ENCODE measurements around the gene BBS1.
"Not testable (repeated sequence)": the region's sequence is repeated elsewhere in the genome, so short reads cannot be mapped to it uniquely, and the experiment has no call there.

BBS1 gene

GRCh38 chr11:66569076-66569475 is 58.6 kb downstream of the BBS1 start:
- no CpG with 5 or more reads among the region's 7 CpGs for WGBS (ENCODE audit: insufficient coverage, insufficient read length)

GRCh38 chr11:66570079-66570849 is 59.8 kb downstream of the BBS1 start:
- H3K27ac ChIP-seq (ENCODE audit: low read length): no peak overlapping the region
- WGBS (ENCODE audit: insufficient coverage, insufficient read length): no CpG with 5 or more reads among the region's 5 CpGs

More at GRCh38 chr11:66569076-66569475, 58.6 kb downstream of the BBS1 start:
- Histone ChIP-seq H3K4me3 (ENCODE audit: low read length) (no peak overlapping the region), H3K36me3 (ENCODE audit: control insufficient read depth, insufficient read depth, low read length) (no peaks in the 10 kb centered on the region), H3K27ac (ENCODE audit: low read length) (no peak overlapping the region), H3K27me3 (ENCODE audit: control insufficient read depth, insufficient read depth, low read length) (no peaks in the 10 kb centered on the region), H3K4me1 (ENCODE audit: control insufficient read depth, insufficient read depth, low read length) (peaks cover 1% of the 10 kb centered on the region; the same call in 1 of the 2 replicates), H3K9me3 (ENCODE audit: control insufficient read depth, insufficient read depth, low read length) (no peaks in the 10 kb centered on the region)
- DNase-seq (ENCODE audit: low read depth, low spot score): no peak

GRCh38 chr11:66570850-66571180 is 60.4 kb downstream of the BBS1 start:
- DNase-seq (ENCODE audit: low read depth, low spot score): no peak
- H3K36me3 ChIP-seq (ENCODE audit: control insufficient read depth, insufficient read depth, low read length): no peaks in the 10 kb centered on the region
- no peaks in the 10 kb centered on the region for H3K27me3 ChIP-seq (ENCODE audit: control insufficient read depth, insufficient read depth, low read length)
- WGBS (ENCODE audit: insufficient coverage, insufficient read length): no CpG with 5 or more reads among the region's 2 CpGs
- peaks cover 1% of the 10 kb centered on the region; the same call in 1 of the 2 replicates for H3K4me1 ChIP-seq (ENCODE audit: control insufficient read depth, insufficient read depth, low read length)
- no peak overlapping the region for H3K4me3 ChIP-seq (ENCODE audit: low read length)
- H3K27ac ChIP-seq (ENCODE audit: low read length): no peak overlapping the region
- H3K9me3 ChIP-seq (ENCODE audit: control insufficient read depth, insufficient read depth, low read length): no peaks in the 10 kb centered on the region

More at GRCh38 chr11:66570079-66570849, 59.8 kb downstream of the BBS1 start:
- Histone ChIP-seq H3K4me3 (ENCODE audit: low read length) (no peak overlapping the region), H3K9me3 (ENCODE audit: control insufficient read depth, insufficient read depth, low read length) (no peaks in the 10 kb centered on the region), H3K27me3 (ENCODE audit: control insufficient read depth, insufficient read depth, low read length) (no peaks in the 10 kb centered on the region), H3K4me1 (ENCODE audit: control insufficient read depth, insufficient read depth, low read length) (peaks cover 1% of the 10 kb centered on the region; the same call in 1 of the 2 replicates), H3K36me3 (ENCODE audit: control insufficient read depth, insufficient read depth, low read length) (no peaks in the 10 kb centered on the region)
- DNase-seq (ENCODE audit: low read depth, low spot score): no peak

- Histone ChIP-seq H3K27me3 (ENCODE audit: control insufficient read depth, insufficient read depth, low read length) (no peaks in the 10 kb centered on the region), H3K4me1 (ENCODE audit: control insufficient read depth, insufficient read depth, low read length) (no peaks in the 10 kb centered on the region), H3K4me3 (ENCODE audit: low read length) (no peak overlapping the region), H3K36me3 (ENCODE audit: control insufficient read depth, insufficient read depth, low read length) (no peaks in the 10 kb centered on the region), H3K9me3 (ENCODE audit: control insufficient read depth, insufficient read depth, low read length) (no peaks in the 10 kb centered on the region; the same call in 1 of the 2 replicates), H3K27ac (ENCODE audit: low read length) (no peak overlapping the region)
- no CpG with 5 or more reads among the region's 25 CpGs for WGBS (ENCODE audit: insufficient coverage, insufficient read length)
- peak; percentile 63 for DNase-seq (ENCODE audit: low read depth, low spot score)
Measured at GRCh38 chr11:66579017-66579606, 68.7 kb downstream of the BBS1 start.

GRCh38 chr11:66580803-66581202 is 70.4 kb downstream of the BBS1 start:
- no peak for DNase-seq (ENCODE audit: low read depth, low spot score)
- no peaks in the 10 kb centered on the region for H3K4me1 ChIP-seq (ENCODE audit: control insufficient read depth, insufficient read depth, low read length)
- no peaks in the 10 kb centered on the region; the same call in 1 of the 2 replicates for H3K9me3 ChIP-seq (ENCODE audit: control insufficient read depth, insufficient read depth, low read length)
- WGBS (ENCODE audit: insufficient coverage, insufficient read length): no CpG with 5 or more reads among the region's 5 CpGs
- H3K36me3 ChIP-seq (ENCODE audit: control insufficient read depth, insufficient read depth, low read length): no peaks in the 10 kb centered on the region
- no peak overlapping the region for H3K27ac ChIP-seq (ENCODE audit: low read length)
- H3K4me3 ChIP-seq (ENCODE audit: low read length): no peak overlapping the region
- no peaks in the 10 kb centered on the region for H3K27me3 ChIP-seq (ENCODE audit: control insufficient read depth, insufficient read depth, low read length)

- no CpG with 5 or more reads among the region's 3 CpGs for WGBS (ENCODE audit: insufficient coverage, insufficient read length)
- no peak overlapping the region for H3K4me3 ChIP-seq (ENCODE audit: low read length)
- no peaks in the 10 kb centered on the region for H3K36me3 ChIP-seq (ENCODE audit: control insufficient read depth, insufficient read depth, low read length)
- H3K4me1 ChIP-seq (ENCODE audit: control insufficient read depth, insufficient read depth, low read length): no peaks in the 10 kb centered on the region
- H3K27ac ChIP-seq (ENCODE audit: low read length): no peak overlapping the region
- no peaks in the 10 kb centered on the region; the same call in 1 of the 2 replicates for H3K9me3 ChIP-seq (ENCODE audit: control insufficient read depth, insufficient read depth, low read length)
- H3K27me3 ChIP-seq (ENCODE audit: control insufficient read depth, insufficient read depth, low read length): no peaks in the 10 kb centered on the region
- DNase-seq (ENCODE audit: low read depth, low spot score): no peak
Measured at GRCh38 chr11:66581261-66581660, 70.8 kb downstream of the BBS1 start.

GRCh38 chr11:66582565-66583147 is 72.2 kb downstream of the BBS1 start:
- no CpG with 5 or more reads among the region's 3 CpGs for WGBS (ENCODE audit: insufficient coverage, insufficient read length)
- H3K4me1 ChIP-seq (ENCODE audit: control insufficient read depth, insufficient read depth, low read length); H3K4me3 ChIP-seq (ENCODE audit: low read length); H3K27ac ChIP-seq (ENCODE audit: low read length); H3K27me3 ChIP-seq (ENCODE audit: control insufficient read depth, insufficient read depth, low read length); H3K36me3 ChIP-seq (ENCODE audit: control insufficient read depth, insufficient read depth, low read length); H3K9me3 ChIP-seq (ENCODE audit: control insufficient read depth, insufficient read depth, low read length); DNase-seq (ENCODE audit: low read depth, low spot score): not testable (repeated sequence)
